HG03025 (cell line): ENCODE data around the gene TKFC.

ENCODE experiments used
- ATAC-seq: cut with Tn5 transposase; IDR thresholded peaks from one replicate; pipeline ENCODE4 v1.9.1; 2021; ENCODE audit warnings: mild to moderate bottlenecking, moderate library complexity; ENCODE audit not compliant: unreplicated experiment, low FRiP score

Gene TKFC

GRCh38 chr11:61332797-61333549 is at the start of gene TKFC, which contains the start of gene DDB1:
Gene TKFC (plus strand): TSS chr11:61333228. CDS start chr11:61334729, 1,501 bp downstream.
Gene DDB1 (minus strand): TSS chr11:61333105. CDS start chr11:61332968, 137 bp downstream.
- peak; percentile 82 for ATAC-seq

GRCh38 chr11:61283613-61284012 is 49.4 kb upstream of the TKFC start:
- ATAC-seq: no peak

GRCh38 chr11:61287338-61287977 is 45.6 kb upstream of the TKFC start:
- ATAC-seq: no peak

- no peak for ATAC-seq
Measured at GRCh38 chr11:61290905-61291690, 41.9 kb upstream of the TKFC start.

- ATAC-seq: no peak
Measured at GRCh38 chr11:61292356-61292755, 40.7 kb upstream of the TKFC start.

- peak; percentile 18 for ATAC-seq
Measured at GRCh38 chr11:61293867-61294716, 38.9 kb upstream of the TKFC start.

- peak; percentile 52 for ATAC-seq
Measured at GRCh38 chr11:61294717-61295595, 38.1 kb upstream of the TKFC start, which contains the start of gene VWCE. Gene VWCE (minus strand): TSS chr11:61295316. CDS start chr11:61295037, 279 bp downstream.

- ATAC-seq: no peak
Measured at GRCh38 chr11:61295596-61295926, 37.5 kb upstream of the TKFC start.

GRCh38 chr11:61297341-61297740 is 35.7 kb upstream of the TKFC start:
- ATAC-seq: no peak

- ATAC-seq: no peak
Measured at GRCh38 chr11:61297746-61298145, 35.3 kb upstream of the TKFC start.

- ATAC-seq: no peak
Measured at GRCh38 chr11:61298663-61299244, 34.3 kb upstream of the TKFC start.

- no peak for ATAC-seq
Measured at GRCh38 chr11:61302550-61302949, 30.5 kb upstream of the TKFC start.

GRCh38 chr11:61303725-61304124 is 29.3 kb upstream of the TKFC start:
- ATAC-seq: no peak

GRCh38 chr11:61305417-61305816 is 27.6 kb upstream of the TKFC start:
- no peak for ATAC-seq

GRCh38 chr11:61306221-61306620 is 26.8 kb upstream of the TKFC start:
- ATAC-seq: no peak

- no peak for ATAC-seq
Measured at GRCh38 chr11:61307354-61307753, 25.7 kb upstream of the TKFC start.

- no peak for ATAC-seq
Measured at GRCh38 chr11:61309141-61309540, 23.9 kb upstream of the TKFC start.

- no peak for ATAC-seq
Measured at GRCh38 chr11:61309739-61310138, 23.3 kb upstream of the TKFC start.

GRCh38 chr11:61310749-61311148 is 22.3 kb upstream of the TKFC start:
- ATAC-seq: no peak
